Measurements from ENCODE around the gene PEX5.
A peak's percentile ranks its signal among the peaks of the same experiment; 100 is the strongest.

PEX5 gene

DNA sequence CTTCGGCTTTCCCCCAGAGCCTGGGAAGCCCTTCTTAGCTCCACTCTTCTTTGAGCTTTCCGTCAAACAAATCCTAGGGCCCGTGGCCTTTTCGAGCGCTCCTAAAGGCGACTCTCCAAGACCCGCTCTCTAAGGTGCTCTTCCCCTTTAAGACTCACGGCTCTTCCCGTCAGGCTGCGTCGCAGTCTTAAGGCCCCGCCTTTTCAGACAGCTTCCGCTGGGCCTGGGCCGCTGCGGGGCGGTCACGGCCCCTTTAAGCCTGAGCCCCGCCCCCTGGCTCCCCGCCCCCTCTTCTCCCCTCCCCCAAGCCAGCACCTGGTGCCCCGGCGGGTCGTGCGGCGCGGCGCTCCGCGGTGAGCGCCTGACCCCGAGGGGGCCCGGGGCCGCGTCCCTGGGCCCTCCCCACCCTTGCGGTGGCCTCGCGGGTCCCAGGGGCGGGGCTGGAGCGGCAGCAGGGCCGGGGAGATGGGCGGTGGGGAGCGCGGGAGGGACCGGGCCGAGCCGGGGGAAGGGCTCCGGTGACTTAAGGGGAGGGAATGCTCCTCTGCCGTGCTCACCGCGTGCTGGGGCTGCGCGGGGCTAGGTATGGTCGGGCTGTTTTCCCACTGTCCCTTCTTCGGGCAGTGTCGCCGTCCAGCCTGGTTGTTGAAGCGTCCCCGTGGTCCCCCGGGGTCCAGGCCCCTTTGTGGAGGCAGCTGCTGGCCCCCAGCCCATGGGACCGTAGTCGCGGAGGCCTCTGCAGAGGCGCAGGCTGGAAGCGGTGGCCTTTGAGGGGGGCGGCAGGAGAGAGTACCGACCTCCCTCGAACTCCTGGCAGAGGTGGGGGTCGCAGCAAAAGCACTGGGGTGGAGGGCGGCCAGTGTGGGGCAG is at the start of gene PEX5:
PEX5 (plus strand) TSS at position 289 of the 870 bp plus-strand sequence. CDS start 692 bp downstream, outside the sequence.
- peak; percentile 91 for DNase-seq

DNA sequence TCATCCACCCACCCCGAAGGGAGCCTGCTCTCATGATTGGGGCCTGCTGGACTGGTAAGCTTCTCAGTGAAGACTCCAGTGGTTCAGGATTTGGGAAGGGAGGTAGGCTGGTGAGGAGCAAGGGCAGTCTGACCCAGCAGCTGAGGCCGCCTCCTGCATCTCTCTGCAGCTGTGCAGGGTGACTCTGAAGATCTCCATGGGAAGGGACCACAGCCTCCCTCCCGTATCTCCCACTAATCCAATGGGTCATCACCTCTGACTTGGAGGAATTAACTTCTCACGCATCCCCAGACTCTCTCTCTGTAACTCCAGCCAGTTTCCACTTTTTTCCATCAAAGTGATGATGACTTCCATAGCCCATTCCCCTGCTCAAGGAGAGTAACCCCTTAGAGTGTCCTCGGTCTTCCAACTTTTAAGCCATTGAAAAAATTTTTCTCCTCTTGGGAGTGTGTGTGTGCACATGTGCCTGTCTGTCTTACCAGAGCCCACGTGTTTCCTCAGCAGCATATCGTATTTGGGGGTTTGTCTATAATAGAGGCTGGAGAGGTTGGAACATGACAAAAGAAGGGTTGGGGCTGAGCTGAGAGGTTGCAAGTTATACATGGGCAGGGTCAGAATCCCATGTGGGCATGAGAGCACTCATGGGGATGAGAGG is 48.0 kb upstream of the PEX5 start:
- no peak for DNase-seq

DNA sequence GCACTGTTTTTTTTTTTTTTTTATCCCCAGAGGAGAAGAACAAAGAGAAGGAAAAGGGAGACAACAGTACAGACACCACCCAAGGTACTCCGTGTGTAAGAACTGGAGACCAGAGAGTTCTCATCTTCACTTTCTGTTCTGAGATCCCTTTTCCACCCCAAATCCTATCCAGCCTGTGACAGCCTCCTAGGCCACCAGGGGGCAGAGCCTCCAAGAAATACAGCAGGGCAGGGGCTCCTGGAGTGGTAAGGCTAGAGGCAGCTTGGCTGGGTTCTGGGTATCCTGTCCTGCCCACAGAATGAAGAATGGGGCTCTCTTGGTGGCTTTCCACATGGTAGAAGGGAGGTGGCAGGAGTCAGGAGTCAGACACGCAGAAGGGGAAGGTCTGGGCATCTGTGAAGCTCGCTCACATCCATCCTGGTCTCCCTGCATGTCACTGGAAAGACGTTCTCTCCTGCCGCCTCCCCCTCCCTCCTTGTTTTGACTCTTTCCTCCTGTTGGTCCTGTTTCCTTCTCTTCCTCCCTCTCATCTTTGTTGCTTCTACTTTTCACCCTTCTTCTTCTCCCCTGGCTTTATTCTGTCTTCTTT is 47.3 kb upstream of the PEX5 start:
- DNase-seq = no peak

DNA sequence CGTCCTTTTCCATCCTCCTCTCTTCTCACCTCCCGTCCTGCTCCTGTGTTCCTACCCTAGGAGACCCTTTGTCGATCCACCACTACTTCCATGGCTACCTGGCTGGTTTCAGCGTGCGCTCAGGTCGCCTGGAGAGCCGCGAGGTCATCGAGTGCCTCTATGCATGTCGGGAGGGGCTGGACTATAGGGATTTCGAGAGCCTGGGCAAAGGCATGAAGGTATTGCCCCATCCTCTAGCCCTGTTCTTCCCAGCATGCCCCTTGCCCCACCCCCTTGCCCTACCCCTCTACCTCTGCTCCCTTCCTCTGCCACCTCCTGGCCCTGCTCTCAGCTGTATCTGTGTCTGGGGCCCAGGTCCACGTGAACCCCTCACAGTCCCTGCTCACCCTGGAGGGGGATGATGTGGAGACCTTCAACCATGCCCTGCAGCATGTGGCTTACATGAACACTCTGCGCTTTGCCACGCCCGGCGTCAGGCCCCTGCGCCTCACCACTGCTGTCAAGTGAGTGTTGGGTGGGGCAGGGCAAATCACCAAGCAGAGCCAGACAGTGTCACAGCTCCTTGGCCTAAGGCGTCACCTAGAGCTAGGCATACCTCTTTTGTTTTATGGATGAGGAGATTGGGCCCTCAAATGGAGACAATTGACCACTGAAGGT is 46.5 kb upstream of the PEX5 start:
- no peak for DNase-seq

DNA sequence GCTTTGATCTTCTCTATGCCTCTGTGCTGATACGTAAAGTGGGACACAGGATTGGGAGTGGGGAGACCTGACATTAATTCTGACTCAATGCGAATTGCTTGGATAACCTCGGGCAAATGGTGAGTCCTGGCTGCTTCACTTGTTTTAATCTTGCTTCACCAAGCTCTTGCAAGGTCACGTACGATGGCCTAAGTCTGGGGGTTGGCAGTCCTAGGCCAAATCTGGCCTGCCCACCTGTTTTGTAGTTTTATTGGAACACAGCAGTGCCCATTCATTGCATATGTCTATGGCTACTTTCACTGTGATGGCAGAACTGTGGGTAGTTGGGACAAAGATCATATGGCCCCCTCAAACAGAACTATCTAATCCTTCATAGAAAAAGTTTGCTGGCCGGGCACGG is 45.9 kb upstream of the PEX5 start:
- DNase-seq = no peak

DNA sequence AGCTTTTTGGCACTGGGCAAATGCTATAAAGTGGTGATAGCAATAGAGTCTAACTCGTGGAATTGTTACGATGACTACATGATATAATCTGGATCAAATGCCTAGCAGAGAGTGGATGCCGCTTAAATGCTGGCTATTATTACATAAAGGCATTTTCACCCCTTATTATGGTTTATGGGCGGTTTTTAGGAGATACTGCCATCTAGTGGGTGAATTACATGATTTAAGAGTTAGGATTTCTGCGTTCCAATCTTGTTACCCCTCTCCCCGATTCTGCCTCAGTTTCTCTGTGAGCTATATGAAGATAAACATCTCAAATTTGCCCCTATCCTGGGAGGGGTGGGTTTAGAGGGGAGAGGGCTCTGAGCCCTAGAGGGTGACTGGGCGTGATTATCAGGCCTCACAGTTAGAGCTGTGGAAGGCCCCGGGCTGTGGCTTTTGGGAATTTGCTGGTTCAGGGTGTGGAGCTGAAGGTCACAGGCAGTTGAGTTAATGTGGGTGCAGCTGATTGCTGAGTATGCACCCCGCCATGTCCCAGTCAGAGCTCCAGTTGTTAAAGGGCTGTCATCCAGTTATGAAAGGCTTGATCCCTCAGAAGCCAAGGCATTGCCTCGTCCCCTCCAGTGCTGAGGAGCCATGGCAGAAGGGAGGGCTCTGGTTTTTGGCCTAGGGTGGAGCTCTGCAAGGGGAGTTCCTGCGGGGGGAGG is 44.9 kb upstream of the PEX5 start:
- DNase-seq = no peak

DNA sequence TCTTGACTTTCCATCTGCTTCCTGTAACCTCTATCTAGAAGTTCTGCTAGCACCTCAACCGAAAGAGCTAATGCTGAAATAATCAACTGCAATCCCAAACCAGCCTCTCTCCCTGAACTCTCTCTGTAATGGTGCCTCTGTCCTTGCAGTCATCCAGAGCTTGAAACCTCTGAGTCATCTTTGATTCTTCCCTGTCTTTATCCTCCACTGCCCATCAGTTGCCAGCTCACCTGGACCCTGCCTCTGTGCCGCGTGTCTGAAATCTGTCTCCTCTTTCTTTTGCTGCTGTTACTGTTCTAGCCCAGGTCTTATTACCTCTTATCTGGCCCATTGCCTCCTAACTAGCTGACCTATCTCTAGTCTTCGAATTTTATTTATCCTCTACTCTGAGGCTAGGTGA is 43.8 kb upstream of the PEX5 start:
- no peak for DNase-seq

DNA sequence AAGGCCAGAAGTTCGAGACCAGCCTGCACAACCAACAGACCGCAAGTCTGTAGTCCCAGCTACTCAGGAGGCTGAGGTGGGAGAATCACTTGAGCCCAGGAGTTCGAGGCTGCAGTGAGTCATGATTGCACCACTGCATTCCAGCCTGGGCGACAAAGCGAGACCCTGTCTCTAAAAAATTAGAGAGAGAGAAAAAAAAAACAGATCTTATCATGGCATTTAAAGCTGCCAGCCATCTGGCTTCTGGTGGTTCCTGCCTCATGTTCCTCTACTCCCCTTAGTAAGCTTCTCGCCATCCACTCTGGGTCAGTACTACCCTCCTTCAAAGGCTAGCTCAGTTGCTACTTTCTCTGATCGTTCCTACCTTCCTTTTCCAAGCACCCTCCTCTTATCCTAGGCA is 43.3 kb upstream of the PEX5 start:
- DNase-seq = no peak

DNA sequence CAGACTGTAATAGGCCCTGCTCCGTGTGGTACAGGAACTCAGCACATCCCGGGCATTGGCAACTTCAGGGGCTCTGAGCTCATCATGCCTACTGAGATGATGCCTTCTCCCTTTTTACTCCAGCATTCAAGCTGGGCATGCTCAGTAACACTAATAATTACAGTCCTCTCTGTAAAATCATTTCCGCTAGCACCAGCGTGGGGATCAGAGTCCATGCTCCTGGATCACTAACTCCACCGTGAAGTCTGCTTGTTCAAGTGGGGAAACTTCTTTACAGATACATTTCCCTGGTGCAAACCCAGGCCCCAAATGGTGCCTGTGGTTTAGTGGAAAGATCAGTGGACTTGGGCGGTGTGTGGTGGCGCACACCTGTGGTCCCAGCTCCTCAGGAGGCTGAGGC is 42.6 kb upstream of the PEX5 start:
- DNase-seq = peak; percentile 7

DNA sequence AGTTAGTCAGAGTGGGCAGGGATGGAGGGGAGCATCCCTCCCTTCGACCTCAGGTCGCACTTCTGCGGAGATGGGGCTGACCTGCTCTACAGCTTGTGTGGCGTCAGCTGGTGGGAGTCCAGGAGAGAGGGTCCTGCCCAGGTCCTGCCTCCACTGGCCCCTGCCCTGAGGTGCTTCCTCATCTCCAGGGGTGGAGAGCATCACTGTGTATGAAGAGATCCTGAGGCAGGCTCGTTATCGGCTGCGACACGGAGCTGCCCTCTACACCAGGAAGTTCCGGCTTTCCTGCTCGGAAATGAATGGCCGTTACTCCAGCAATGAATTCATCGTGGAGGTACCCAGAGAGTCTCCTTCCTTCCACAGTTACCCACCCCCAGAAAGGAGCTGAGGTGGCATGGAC is 39.1 kb upstream of the PEX5 start:
- no peak for DNase-seq

DNA sequence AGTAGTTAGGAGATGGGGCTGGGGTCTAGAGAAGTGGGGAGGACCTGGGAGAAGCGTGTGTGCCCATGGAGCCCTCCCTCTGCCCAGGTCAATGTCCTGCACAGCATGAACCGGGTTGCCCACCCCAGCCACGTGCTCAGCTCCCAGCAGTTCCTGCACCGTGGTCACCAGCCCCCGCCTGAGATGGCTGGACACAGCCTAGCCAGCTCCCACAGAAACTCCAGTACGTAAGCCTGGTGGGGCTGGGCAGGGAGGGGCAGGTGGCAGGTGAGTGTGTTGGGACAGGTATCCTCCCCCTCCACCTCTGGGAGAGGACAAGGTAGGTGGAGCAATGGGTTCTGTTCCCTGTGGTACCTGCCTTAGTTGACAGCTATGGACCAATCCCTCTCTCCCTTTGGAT is 38.6 kb upstream of the PEX5 start:
- DNase-seq = no peak

DNA sequence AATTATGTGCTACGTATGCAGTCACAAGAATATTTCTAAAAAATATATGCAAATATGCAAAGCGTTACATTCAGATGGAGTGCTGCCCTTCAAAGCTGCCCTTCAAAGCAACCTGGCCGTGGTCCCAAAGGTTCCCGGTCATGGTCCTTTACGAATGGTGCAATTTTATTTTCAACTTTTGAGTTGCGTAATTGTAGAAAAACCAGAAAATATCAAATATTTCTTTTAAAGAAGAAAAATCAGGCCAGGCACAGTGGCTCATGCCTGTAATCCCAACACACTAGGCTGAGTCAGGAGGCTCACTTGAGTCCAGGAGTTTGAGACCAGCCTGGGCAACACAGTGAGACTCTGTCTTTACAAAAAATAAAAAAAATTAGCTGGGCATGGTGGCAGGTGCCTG is 38.0 kb upstream of the PEX5 start:
- no peak for DNase-seq

DNA sequence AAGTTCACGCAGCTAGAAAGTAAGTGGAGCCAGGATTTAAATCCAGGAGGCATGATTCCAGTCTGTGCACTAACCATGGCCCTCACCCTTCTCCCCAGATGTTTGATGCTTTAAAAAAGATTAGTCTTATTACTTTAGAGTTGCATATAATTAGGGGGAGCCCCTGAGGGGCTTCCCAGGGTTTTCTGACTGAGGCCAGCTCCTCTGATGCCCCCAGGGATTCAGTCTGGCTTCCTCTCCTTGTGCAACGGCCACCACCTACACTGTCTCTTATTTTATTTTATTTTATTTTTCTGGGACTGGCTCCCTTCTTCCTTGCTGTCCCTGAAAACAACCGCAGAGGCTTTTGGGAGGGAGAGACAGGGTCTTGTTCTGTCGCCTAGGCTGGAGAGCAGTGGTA is 36.7 kb upstream of the PEX5 start:
- DNase-seq = no peak

DNA sequence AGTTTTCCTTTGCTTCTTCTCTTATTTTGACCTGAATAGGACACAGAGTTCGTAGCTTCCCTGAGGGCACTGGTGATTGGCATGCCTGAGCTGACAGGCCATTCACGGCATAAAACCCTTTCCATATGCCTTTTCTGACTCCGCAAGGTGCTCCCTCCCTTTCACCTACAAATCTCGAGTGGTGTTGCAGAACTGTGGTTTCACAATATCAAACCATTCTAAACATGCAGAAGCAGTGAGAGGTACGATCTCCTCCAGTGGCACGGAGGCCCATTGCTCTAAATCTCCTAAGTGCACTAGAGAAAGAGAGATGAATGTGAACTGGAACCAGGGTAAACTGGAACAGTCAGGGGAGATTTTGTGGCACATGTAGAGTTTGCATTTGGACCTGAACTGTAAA is 35.4 kb upstream of the PEX5 start:
- DNase-seq = no peak

DNA sequence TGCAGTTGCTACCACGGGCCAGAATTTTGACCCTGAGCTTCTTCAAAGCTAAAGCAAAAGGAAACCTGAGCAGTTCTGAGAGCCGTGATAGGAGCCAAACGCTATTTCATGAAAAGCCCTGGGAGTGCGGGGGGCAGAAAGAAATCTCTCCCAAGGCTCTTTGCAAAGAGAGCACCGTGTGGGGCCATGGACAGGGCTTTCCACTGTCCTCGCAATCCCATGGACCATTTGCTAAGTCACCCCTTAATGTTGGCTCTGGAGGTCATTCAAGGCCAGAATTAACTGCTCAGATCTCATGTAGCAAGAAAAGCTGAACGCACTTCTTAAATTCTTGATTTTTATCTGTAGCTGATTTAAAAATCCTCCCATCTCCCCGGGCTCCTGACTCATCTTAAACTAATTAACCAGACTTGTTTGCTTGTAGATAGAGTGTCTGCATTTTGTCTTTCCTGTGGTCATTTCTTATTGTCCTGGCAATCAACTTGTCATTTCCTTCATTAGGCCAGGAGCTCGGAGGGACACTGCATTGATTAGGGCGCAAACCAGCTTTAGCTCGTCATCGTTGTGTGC is 34.5 kb upstream of the PEX5 start:
- no peak for DNase-seq

DNA sequence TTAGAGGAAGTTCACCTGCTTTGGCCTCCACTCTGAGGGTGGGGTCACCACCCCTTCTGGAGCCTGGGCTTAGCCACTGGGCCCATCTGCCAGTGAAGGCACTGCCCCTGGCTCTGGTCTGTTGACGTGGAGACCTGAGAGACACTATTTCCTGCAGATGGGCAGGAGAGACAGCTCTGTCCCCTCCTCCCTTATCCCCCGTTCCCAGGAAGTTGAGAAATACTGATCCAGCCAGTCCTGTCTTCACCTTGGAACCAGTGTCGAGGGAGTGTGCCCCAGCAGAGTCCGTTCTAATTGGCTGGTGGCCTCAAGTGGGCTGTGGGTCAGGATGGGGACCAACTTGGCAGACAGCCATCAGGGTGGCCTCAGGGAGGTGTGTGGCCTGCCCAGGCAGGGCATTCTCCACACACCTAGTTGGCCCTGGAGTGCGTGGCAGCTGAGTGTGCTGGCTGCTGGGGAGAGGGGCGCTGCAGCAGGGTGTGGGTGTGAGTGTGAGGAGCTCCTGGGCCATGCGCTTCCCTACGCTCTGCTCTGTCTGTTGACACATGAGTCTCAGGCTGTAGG is 33.9 kb upstream of the PEX5 start:
- DNase-seq = no peak

DNA sequence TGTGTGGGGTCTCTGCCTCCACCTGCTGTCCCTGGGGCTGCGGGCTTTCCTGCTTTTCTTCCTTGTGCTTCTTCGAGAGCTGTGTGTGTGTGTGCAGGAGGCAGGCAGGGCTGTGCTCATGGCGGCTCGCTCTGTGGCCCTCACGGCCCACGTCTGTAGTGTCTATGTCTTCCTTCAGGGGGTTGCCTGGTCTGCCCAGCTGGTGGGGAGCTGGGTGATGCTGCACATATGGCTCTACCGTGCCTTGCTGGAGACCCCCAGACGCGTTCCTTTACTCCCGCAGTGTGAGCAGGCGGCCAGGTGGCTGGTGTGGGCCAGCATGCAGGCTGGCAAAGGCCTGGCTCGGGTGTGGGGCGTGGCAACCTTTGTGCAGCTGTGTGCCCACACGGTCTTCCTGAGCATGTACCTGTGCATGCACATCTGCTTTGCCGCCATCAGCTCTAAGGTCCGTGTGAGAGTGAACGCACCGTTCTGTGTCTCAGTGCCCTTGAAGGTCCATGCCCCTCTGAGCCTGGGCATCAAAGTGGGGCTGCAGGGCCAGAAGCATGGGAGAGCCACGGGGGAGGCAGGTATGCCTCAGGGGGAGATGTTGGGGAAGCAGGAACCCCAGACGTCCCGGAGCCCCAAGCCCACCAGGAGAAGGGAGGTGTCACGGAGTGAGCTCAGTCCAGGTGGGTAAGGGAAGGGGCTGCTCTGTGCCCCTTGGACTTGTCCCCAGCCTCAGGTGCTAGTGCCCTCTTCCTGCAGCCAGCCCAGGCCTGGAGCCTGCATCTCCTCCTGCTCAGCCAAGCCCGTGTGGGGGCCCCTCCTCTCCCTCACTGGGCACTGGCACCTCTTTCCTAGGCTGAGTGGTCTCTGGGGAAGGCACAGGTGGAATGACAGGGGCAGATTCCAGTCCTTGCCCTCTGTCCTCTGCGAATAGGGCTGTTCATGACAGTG is 33.0 kb upstream of the PEX5 start:
- DNase-seq = no peak

DNA sequence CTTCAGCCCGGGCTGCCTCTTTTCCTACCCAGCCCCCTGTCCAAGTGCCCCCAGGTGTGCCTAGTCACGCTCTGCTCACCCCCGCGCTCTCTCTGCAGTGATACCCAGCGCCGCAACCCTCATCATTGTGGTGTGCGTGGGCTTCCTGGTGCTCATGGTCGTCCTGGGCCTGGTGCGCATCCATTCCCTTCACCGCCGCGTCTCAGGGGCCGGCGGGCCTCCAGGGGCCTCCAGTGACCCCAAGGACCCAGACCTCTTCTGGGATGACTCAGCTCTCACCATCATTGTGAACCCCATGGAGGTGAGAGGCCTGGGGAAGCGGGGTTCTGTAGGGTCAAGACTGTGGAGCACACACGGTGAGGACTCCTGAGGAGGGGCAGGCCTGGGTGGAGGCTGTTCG is 32.1 kb upstream of the PEX5 start:
- DNase-seq = no peak

DNA sequence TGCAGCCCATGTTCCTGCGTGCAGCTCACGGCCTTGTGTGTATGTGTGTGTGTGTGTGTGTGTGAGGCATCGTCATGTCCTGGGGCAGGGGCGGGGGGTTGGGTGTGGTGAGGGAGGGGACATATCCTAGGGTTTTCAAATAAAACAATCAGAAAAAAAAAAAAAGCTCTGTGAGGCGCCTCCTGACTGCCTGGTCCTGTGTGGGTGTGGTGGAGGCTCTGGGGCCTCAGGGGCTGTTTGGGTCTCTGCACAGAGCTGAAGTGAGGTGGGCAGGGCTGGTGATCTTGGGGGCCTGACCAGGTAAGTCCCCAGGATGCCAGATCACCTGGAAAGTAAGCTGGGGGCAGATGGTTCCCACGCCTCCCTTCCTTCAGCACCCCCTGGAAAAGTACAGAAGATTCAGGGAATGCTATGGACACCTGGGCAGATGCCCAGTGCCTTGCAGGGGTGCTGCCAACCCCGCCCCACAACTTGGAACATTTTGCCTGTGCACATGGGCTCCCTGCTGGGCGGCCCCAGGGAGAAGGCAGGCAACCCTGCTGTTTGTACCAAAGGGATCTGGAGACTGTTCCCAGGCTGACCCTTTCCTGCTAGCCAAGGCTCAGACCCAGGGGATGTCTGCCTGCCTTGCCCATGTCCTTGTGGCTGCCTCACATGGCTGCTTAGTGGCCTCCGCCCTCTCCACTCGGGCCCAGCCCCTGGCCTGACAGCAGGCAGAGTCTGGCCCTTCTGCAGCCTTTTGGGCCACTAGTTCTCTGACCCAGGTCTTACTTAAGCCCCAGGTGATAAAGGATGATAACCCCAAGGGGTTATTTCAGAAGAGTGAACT is 30.5 kb upstream of the PEX5 start:
- DNase-seq = no peak

DNA sequence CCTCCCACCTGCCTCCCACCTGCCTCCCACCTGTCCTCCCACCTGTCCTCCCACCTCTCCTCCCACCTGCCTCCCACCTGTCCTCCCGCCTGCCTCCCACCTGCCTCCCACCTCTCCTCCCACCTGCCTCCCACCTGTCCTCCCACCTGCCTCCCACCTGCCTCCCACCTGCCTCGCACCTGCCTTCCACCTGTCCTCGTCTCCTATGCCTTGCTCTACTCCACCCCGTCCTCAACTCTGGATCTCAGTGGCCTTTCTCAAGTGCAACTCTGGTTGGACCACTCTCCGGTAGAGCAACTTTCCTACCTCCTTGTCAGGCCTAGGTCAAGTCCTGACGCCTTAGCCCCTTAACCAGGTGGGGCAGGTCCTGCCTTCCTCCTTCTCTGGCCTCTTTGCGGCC is 29.3 kb upstream of the PEX5 start:
- DNase-seq = no peak
